DMS79 (cell line): ENCODE data around the gene SEC24C.
"Not testable (repeated sequence)": the region's sequence is repeated elsewhere in the genome, so short reads cannot be mapped to it uniquely, and the experiment has no call there.

ENCODE experiments used
- DNase-seq: peaks from one replicate; lab custom pipeline; 2025; lab: John Stamatoyannopoulos, UW

SEC24C gene

DNA sequence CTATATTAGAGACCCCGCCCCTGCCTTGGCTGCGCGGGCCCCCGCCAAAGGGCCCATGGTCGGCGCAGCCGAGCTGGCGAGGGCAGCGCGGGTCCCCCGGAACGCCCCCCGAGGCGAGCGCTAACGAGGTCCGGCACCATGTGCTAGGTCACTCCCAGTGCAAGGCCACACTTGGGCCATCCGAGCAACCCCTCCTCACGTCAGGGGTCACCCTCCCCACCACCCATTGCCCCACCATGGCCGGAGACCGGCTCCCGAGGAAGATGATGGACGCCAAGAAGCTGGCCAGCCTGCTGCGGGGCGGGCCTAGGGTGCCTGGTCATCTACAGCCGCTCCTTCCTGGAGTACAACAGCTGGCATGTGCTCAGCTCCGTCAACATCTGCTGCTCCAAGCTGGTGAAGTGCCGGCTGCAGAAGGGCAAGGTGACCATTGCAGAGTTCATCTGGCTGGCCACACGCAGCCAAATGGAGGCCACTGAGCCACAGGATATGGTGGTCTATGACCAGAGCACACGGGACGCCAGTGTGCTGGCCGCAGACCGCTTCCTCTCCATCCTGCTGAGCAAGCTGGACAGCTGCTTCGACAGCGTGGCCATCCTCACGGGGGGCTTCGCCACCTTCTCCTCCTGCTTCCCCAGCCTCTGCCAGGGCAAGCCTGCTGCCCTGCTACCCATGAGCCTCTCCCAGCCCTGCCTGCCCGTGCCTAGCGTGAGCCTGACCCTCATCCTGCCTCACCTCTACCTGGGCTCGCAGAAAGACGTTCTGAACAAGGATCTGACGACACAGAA is 12.4 kb upstream of the SEC24C start:
- DNase-seq, result no peak

DNA sequence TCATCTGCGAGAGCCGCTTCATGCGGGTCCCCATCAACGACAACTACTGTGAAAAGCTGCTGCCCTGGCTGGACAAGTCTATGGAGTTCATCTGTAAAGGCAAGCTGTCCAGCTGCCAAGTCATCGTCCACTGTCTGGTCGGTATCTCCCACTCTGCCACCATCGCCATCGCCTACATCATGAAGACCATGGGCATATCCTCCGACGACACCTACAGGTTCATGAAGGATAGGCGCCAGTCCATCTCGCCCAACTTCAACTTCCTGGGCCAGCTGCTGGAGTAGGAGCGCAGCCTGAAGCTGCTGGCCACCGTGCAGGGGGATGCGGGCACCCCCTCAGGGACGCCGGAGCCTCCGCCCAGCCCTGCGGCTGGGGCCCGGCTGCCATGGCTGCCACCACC is 11.7 kb upstream of the SEC24C start:
- DNase-seq, result no peak

- DNase-seq, result no peak
Observed at GRCh38 chr10:73732931-73733623, 11.1 kb upstream of the SEC24C start.

GRCh38 chr10:73734028-73734720 is 10.0 kb upstream of the SEC24C start:
- no peak for DNase-seq

DNA sequence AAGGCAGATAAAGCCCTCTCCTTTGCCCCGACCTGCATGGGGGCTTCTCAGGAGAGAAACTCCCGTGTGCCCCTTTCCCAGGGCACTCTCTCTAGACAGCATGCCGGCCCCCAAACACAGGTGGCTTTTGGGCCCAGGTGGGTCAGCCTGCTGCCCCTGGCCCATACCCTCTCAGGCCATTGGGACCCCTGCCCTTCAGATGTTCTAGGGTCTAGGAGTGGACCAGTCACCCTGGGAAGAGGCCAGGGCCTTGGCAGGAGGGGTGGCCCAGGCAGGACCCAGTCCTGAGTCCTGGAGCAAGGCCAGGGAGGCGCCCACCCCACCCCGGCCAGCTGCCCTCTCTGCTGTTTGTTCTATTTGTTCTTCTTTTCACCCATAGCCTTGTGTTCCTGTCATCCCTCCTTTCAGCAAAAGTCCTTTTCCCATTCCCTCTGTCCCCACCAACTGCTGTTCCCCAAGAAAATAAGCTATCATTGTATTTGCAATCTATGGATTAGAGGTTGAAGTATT is 9.3 kb upstream of the SEC24C start:
- no peak for DNase-seq

GRCh38 chr10:73740501-73741254 is 3.5 kb upstream of the SEC24C start:
- not testable (repeated sequence) for DNase-seq

DNA sequence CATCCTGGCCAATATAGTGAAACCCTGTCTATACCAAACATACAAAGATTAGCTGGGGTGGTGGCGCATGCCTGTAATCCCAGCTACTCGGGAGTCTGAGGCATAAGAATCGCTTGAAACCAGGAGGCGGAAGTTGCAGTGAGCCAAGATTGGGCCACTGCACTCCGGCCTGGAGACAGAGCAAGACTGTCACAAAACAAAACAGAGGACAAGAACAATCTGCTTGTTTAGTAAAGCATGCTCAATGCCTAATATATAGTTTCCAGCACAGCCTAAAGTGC is 1.8 kb upstream of the SEC24C start:
- DNase-seq, result no peak

GRCh38 chr10:73743327-73743904 is 756 bp upstream of the SEC24C start:
- no peak for DNase-seq

DNA sequence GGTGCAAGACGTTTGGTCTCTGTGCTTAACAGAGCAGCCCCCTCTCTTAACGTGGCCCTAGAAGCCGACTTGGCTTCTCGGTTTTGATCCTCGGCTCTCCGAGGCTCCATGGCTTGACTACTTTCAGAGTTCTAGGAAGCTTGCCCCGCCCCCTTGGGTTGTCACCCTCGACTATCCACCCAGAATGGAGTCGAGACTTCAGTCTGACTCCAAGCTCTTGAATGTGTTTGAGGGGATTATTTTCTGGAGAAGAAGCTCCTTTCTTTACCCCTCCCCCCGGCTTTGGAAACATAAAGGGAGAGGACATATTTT is 448 bp downstream of the SEC24C start:
- DNase-seq, result peak; percentile 3

GRCh38 chr10:73746721-73747120 is 2.5 kb downstream of the SEC24C start:
- DNase-seq, result no peak

- no peak for DNase-seq
Observed at GRCh38 chr10:73750819-73751218, 6.6 kb downstream of the SEC24C start.

GRCh38 chr10:73756183-73756582 is 12.0 kb downstream of the SEC24C start:
- no peak for DNase-seq

DNA sequence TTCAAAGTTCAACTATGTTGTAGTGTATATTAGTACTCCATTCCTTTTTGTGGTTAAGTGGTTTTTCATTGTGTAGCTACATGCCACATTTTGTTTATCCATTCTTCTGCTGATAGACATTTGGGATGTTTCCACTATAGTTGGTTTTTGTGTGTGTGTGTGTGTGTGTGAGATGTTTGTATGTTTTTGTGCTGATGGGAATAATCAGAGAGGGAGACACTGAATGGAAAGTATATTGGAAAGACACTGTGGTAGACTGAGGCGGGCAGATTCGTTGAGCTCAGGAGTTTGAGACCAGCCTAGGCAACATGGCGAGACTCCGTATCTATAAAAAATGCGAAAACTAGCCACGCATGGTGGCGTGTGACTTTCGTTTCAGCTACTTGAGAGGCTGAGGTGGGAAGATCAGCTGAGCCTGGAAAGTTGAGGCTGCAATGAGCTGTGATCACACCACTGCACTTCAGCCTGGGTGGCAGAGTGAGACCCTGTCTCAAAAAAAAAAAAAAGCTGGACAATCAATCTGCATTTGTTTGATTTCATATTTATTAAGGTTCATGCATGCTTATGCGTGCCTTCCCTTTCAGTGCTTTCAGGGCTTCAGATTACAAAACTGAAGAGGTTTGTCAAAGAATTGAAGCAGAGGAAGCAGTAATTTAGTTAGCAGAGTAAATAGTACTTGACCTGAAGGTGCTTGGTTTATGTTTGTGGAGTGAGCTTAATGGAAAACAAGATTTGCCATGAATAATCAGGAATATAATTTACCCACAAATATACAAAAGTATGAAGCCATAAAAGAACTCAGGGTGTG is 14.7 kb downstream of the SEC24C start:
- peak; percentile 76 for DNase-seq

DNA sequence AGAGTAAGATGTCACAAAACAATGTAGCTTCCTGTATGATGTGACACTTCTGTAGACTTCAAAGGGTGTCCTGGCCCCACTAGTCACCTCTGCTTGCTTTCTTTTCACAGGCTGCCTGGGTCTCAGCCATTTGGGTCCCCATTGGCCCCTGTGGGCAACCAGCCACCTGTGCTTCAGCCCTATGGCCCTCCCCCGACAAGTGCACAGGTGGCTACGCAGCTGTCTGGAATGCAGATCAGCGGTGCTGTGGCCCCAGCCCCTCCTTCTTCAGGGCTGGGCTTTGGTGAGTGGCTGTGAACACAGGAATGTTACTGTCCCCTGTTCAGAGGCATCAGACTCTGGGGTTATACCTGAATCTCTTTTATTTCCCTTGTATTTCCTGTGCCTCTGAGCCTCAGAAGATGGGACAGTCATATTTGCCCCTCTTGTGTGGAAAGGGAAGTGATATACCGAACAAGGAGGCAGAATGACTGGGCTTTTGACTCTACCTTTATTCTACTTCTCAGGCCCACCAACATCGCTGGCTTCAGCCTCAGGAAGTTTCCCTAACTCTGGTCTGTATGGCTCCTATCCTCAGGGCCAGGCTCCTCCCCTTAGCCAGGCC is 15.4 kb downstream of the SEC24C start:
- DNase-seq, result peak; percentile 76

DNA sequence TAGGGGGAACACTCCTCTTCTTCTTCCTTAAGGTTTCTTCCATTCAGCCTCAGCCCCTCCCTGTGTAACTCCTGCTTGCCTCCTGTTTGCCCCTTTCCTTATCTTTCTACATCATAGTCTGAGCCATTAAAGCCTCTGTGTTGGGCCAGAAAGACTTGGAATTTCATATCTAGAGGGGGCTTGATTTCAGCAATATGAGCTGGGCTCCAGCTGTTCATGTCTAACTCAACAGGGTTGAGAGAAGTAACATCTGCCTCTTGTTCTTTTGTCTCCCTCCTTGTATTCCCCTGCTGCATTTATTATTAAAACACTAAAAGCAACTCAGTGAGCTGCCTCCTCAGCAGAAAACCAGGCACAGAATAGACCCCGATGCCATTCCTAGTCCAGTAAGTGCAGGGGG is 17.6 kb downstream of the SEC24C start:
- DNase-seq, result no peak

DNA sequence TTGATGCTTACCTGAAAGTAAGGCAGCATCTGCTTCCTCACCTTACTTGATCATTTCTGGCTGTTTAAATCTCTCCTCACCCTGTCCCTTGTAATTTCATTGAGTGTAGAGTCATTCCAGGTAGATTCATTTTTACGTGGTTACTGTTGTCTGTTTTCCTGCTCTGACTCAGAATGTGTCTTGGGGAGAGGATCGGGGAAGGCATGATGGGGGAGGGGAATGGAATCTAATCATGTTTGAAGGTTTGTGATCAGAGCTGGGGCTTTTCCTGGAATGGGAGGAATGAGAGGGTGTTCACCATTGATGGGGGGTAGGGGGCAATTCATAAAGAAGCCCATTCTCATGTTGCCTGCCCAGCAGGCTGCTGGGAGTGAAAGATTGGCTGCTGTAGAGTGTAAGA is 18.7 kb downstream of the SEC24C start:
- DNase-seq, result no peak

- no peak for DNase-seq
Observed at GRCh38 chr10:73763343-73763742, 19.2 kb downstream of the SEC24C start.

GRCh38 chr10:73765066-73765465 is 20.9 kb downstream of the SEC24C start:
- DNase-seq, result no peak

DNA sequence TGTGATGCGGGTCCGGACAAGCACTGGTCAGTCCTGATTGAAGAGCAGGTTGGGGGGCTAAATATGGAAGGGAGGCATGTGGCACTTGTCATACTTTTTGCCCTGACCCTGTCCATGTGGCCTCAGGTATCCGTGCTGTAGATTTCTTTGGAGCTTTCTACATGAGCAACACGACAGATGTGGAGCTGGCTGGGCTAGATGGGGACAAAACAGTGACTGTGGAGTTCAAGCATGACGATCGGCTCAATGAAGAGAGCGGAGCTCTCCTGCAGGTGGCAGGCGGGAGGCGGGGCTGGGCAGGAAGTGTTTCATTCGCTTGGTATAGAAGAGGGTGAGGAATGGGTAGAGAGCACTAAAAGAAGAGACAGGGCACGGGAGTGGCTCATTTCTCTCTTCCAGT is 24.7 kb downstream of the SEC24C start:
- peak; percentile 15 for DNase-seq

- no peak for DNase-seq
Observed at GRCh38 chr10:73769396-73769795, 25.2 kb downstream of the SEC24C start.
